ENCODE results near the gene SMPX. TPM values are rescaled to one million over a fixed set of nuclear protein-coding genes. Genes with fewer than 3 reads are reported as not detected.

Gene SMPX
- total RNA-seq, 1 experiment from 2014 or later, result not detected

GRCh38 chrX:21728276-21728968 is 29.5 kb downstream of the SMPX start:
- no peaks in the 10 kb centered on the region for H3F3A ChIP-seq (ENCODE audit: insufficient read depth, low read depth)
- no TSS peak for BruUV-seq (replicated peaks)
- no peaks in the 10 kb centered on the region for H3K36me3 ChIP-seq (ENCODE audit: low read depth)
- no peak overlapping the region for H3K4me2 ChIP-seq
- H3K9me3 ChIP-seq (ENCODE audit: insufficient read depth, low read depth), result no peaks in the 10 kb centered on the region
- DNase-seq, result no peak
- no peaks in the 10 kb centered on the region for H3K27me3 ChIP-seq (ENCODE audit: insufficient read depth, low read depth)
- no peak overlapping the region for H3K27ac ChIP-seq
- TF ChIP-seq EZH2 (IDR thresholded peaks at IDR 0.05; ENCODE audit: low read depth), result no peak
- TF ChIP-seq, protein P1, sequence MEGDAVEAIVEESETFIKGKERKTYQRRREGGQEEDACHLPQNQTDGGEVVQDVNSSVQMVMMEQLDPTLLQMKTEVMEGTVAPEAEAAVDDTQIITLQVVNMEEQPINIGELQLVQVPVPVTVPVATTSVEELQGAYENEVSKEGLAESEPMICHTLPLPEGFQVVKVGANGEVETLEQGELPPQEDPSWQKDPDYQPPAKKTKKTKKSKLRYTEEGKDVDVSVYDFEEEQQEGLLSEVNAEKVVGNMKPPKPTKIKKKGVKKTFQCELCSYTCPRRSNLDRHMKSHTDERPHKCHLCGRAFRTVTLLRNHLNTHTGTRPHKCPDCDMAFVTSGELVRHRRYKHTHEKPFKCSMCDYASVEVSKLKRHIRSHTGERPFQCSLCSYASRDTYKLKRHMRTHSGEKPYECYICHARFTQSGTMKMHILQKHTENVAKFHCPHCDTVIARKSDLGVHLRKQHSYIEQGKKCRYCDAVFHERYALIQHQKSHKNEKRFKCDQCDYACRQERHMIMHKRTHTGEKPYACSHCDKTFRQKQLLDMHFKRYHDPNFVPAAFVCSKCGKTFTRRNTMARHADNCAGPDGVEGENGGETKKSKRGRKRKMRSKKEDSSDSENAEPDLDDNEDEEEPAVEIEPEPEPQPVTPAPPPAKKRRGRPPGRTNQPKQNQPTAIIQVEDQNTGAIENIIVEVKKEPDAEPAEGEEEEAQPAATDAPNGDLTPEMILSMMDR (conservative IDR thresholded peaks at IDR 0.05), result no peak
- intact Hi-C loops (cut with micrococcal nuclease; ENCODE audit: unreplicated experiment), result loop anchor here (5.0 kb wide), 1 partner anchor 246 kb away; no protein-coding TSS in a partner anchor
- ChIA-PET CTCF (no interaction called here), POLR2A (ENCODE audit: unreplicated experiment) (no interaction called here)
- H3K9me2 ChIP-seq (ENCODE audit: insufficient read depth), result no peaks in the 10 kb centered on the region
- H2AFZ ChIP-seq, result no peak overlapping the region
- no peaks in the 10 kb centered on the region for H4K20me1 ChIP-seq (ENCODE audit: insufficient read depth)
- H3K4me1 ChIP-seq (replicated peaks; ENCODE audit: insufficient read depth), result no peaks in the 10 kb centered on the region
- H3K79me2 ChIP-seq (ENCODE audit: low read depth), result no peaks in the 10 kb centered on the region
- H3K4me3 ChIP-seq, result no peak overlapping the region

DNA sequence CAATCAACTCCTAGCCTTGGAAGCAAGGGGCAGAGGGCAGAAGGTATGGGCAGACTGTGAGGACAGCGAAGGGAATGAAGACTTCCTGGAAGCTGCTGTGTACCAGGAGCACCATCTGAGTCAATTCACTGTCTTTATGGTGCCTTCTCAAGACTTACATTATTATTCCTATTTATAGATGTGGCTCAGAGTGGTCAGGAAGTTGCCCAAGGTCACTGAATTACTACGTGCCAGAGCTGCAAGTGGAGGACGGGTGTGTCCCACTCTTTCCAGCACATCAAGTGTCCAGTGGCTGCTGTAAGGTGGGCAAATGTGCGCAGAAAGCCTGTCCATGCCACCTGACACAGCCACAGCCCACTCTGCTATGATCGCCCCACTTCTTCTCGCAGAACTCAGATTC is 32.0 kb downstream of the SMPX start:
- Histone ChIP-seq H2AFZ (no peak overlapping the region), H3K4me3 (no peak overlapping the region), H3K9me3 (ENCODE audit: insufficient read depth, low read depth) (no peaks in the 10 kb centered on the region), H3K27ac (no peak overlapping the region), H3K36me3 (ENCODE audit: low read depth) (no peaks in the 10 kb centered on the region), H3K4me1 (replicated peaks; ENCODE audit: insufficient read depth) (no peaks in the 10 kb centered on the region), H3K27me3 (ENCODE audit: insufficient read depth, low read depth) (no peaks in the 10 kb centered on the region), H3K79me2 (ENCODE audit: low read depth) (no peaks in the 10 kb centered on the region), H3K9me2 (ENCODE audit: insufficient read depth) (no peaks in the 10 kb centered on the region), H4K20me1 (ENCODE audit: insufficient read depth) (no peaks in the 10 kb centered on the region), H3K4me2 (no peak overlapping the region), H3F3A (ENCODE audit: insufficient read depth, low read depth) (no peaks in the 10 kb centered on the region)
- ChIA-PET POLR2A (ENCODE audit: unreplicated experiment) (no interaction called here), CTCF (interaction anchor here (0.5 to 0.9 kb wide), 2 partner anchors 371 to 1199 kb away, joined by 3 read pairs; no protein-coding TSS in a partner anchor)
- intact Hi-C loops (cut with micrococcal nuclease; ENCODE audit: unreplicated experiment), result loop anchor here (5.0 kb wide), 1 partner anchor 244 kb away; no protein-coding TSS in a partner anchor
- BruUV-seq (replicated peaks), result no TSS peak
- no peak for DNase-seq
- no peak for TF ChIP-seq EZH2 (IDR thresholded peaks at IDR 0.05; ENCODE audit: low read depth)
- TF ChIP-seq, protein P1 (conservative IDR thresholded peaks at IDR 0.05), result no peak

DNA sequence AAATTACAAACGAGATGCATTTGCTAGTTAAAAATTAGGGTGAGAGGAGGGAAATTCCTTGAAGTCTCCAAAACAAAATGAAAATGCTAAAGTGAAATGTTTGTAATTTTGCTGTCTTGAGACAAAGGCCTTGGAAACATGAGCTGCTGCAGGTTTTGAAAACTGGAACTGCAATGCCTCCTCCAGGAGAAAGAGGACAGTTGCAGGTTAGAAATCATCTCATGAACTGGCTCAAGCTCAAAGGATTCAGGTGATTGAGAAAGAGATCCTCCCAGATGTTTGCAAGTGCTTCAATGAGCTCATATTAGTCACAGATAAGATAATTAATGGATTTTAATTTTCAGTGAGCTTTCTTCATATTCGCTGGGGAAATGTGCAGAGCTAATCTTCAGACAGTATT is 32.4 kb downstream of the SMPX start:
- Histone ChIP-seq H3K9me2 (ENCODE audit: insufficient read depth) (no peaks in the 10 kb centered on the region), H3K4me3 (no peak overlapping the region), H2AFZ (no peak overlapping the region), H3K4me2 (no peak overlapping the region), H3K36me3 (ENCODE audit: low read depth) (no peaks in the 10 kb centered on the region), H3K4me1 (replicated peaks; ENCODE audit: insufficient read depth) (no peaks in the 10 kb centered on the region), H3K27ac (no peak overlapping the region), H3F3A (ENCODE audit: insufficient read depth, low read depth) (no peaks in the 10 kb centered on the region), H3K9me3 (ENCODE audit: insufficient read depth, low read depth) (no peaks in the 10 kb centered on the region), H3K79me2 (ENCODE audit: low read depth) (no peaks in the 10 kb centered on the region), H3K27me3 (ENCODE audit: insufficient read depth, low read depth) (no peaks in the 10 kb centered on the region), H4K20me1 (ENCODE audit: insufficient read depth) (no peaks in the 10 kb centered on the region)
- POLR2A ChIA-PET (ENCODE audit: unreplicated experiment), result no interaction called here
- intact Hi-C loops (cut with micrococcal nuclease; ENCODE audit: unreplicated experiment), result loop anchor here (5.0 kb wide), 1 partner anchor 243 kb away; no protein-coding TSS in a partner anchor
- CTCF ChIA-PET, result interaction anchor here (0.5 to 0.9 kb wide), 2 partner anchors 371 to 1198 kb away, joined by 3 read pairs; no protein-coding TSS in a partner anchor
- DNase-seq, result no peak
- no TSS peak for BruUV-seq (replicated peaks)
- no peak for TF ChIP-seq EZH2 (IDR thresholded peaks at IDR 0.05; ENCODE audit: low read depth)
- TF ChIP-seq, protein P1 (conservative IDR thresholded peaks at IDR 0.05), result peak; percentile 63
